DMS79 (cell line): Measurements from ENCODE around the gene WASHC3.
"Not testable (repeated sequence)": the region's sequence is repeated elsewhere in the genome, so short reads cannot be mapped to it uniquely, and the experiment has no call there.

Source experiments
- DNase-seq: peaks from one replicate; lab custom pipeline; 2025; lab: John Stamatoyannopoulos, UW

The WASHC3 gene

GRCh38 chr12:102050660-102051430, 10.9 kb downstream of the WASHC3 start:
- DNase-seq: no peak

DNA sequence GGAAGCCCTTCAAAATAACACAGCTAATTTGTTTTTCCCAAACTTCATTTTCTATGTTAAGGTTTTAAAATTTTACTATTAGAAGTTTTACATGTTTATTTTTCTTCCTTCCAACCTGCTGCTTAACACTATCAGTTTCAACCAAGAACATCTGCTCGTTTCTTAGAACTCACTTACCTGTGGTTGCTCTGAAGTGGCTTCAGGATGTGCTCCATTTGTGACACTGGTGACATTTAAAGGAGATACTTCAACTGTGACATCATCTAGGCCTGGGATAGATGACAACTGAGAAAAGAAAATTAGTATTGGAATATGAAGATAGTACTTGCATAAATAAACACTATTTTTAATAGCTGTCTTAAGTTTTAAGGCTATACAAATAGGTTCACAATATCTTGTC, 17.9 kb downstream of the WASHC3 start:
- peak; percentile 55 for DNase-seq

- DNase-seq: no peak
Measured at GRCh38 chr12:102033991-102034745, 27.6 kb downstream of the WASHC3 start.

GRCh38 chr12:102031852-102032251, 29.9 kb downstream of the WASHC3 start:
- no peak for DNase-seq

DNA sequence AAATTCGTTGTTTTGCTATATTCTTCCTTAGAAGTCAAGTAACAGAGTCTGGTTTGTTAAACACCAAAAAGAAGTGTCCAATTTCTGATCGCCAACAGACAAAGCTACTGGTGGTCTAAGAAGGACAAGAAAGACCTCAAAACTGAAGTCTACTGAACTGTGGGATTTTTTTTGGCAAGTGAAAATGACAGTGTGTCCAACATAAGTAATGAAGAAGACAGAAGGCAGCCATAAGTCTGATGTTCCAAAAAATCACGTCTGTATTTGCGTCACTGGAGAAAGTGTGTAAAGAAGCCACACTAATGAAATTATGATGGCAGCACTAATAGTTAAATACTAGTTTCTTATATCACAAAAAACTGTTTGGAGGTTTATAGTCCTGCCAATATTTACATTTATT, 32.6 kb downstream of the WASHC3 start:
- no peak for DNase-seq

- no peak for DNase-seq
Measured at GRCh38 chr12:102026728-102027127, 35.1 kb downstream of the WASHC3 start.

DNA sequence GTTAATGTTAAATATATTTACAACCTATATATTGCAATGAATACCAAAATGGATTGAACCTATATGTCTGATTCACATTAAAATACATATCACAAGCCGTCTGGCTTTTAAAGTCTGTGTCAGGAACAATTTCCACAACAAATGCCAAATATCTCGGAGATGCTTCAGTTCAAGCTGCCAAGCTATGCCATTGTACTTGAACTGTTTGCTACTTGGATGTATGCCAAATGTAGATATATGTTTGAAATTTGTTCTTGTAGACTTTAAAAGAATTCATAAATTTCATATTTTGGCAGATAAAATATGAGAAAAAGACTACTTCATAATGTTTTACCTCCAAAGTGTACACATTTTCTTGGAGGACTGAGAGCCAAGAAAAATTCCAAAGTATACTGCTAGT, 37.0 kb downstream of the WASHC3 start:
- DNase-seq: no peak

GRCh38 chr12:102023343-102023930, 38.4 kb downstream of the WASHC3 start:
- no peak for DNase-seq

- DNase-seq: no peak
Measured at GRCh38 chr12:102022286-102022685, 39.5 kb downstream of the WASHC3 start.

DNA sequence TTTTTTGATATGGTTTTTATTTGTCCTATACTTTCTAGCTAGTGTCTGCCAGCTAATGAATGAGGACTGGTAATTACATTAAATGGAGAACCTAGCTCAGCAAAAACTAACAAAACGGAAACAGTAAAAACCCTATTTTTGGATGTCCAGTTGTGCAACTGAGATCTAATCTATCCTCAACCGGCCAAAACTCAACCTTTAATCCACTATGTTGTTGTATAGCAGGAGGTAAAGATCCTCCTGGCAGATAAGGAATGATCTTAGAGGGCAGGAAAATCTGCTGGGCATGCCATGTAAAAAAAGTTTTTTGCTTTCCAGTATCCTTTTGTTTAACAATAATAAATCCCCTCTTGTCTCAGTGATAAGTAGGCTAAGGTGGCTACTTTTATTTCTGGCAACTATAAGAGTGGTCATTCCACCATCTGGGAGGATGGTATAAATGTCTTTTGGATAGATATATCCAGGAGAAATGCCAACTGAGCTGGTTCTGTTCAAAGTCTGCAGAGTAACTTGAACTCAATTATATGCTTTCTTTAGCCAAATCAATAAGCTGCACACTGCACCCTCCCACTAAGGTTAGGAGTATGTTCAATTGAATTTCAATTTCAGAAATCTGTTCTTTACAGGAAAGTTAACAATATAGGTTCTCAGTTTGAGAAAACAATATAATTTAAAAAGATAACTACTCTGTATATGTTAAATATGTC, 40.1 kb downstream of the WASHC3 start:
- DNase-seq: no peak

- DNase-seq: not testable (repeated sequence)
Measured at GRCh38 chr12:102018607-102019006, 43.2 kb downstream of the WASHC3 start.

- no peak for DNase-seq
Measured at GRCh38 chr12:102016472-102016871, 45.3 kb downstream of the WASHC3 start.

DNA sequence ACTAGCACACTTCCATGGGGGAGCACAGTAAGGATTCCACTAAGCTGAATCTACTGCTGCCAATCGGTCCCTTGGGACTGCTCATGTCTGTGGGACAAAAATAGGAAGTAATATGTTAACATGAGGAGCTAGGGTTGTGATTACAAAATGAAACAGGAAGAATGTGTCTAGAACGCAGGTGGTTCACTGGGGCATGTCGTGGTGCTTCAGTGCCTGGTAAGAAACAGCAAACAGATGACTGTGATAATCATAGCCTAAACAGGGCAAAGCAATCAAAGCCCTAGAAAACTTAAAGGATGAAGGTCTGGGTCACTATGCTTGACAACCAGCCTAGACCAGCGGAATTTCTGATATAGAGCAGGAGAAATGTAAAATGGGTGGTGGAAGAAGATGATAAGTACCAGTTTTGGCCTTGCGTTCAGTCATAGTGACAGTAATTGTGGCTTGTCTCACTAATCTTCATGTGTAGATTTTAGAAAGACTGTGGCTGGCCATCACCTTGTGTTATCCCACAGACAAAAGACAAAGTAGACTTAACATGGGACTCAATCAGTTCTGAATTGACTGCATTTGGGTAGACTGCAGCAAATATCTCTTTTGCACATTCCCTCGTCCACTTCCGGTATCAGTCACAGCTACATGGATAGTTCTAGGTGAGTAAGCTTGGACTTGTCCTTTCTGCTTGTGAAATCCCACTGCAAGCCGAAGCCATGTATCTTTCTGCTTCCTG, 51.4 kb downstream of the WASHC3 start:
- DNase-seq: no peak

GRCh38 chr12:102009796-102010195, 52.0 kb downstream of the WASHC3 start:
- DNase-seq: no peak

- no peak for DNase-seq
Measured at GRCh38 chr12:102008615-102009126, 53.1 kb downstream of the WASHC3 start.

- DNase-seq: no peak
Measured at GRCh38 chr12:102005256-102005655, 56.5 kb downstream of the WASHC3 start.

- DNase-seq: no peak
Measured at GRCh38 chr12:101997102-101997501, 64.7 kb downstream of the WASHC3 start.

GRCh38 chr12:101995684-101996083, 66.1 kb downstream of the WASHC3 start:
- peak; percentile 3 for DNase-seq

DNA sequence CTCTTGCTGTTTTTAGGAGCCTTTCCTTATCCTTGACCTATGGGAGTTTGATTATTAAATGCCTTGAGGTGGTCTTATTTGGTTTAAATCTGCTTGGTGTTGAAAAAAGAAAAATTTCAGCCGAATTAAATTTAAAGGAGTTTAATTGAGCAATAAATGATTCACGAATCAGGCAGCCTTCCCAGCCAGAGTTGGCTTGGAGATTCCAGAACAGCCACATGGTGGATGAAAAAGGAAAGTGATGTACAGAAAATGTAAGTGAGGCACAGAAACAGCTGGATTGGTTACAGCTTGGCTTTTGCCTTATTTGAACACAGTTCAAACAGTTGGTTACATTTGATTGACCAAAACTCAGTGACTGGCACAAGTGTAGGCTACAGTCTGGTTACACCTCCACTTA, 69.7 kb downstream of the WASHC3 start:
- DNase-seq: no peak

- no peak for DNase-seq
Measured at GRCh38 chr12:101982307-101982706, 79.5 kb downstream of the WASHC3 start.

GRCh38 chr12:101981868-101982267, 79.9 kb downstream of the WASHC3 start:
- no peak for DNase-seq

DNA sequence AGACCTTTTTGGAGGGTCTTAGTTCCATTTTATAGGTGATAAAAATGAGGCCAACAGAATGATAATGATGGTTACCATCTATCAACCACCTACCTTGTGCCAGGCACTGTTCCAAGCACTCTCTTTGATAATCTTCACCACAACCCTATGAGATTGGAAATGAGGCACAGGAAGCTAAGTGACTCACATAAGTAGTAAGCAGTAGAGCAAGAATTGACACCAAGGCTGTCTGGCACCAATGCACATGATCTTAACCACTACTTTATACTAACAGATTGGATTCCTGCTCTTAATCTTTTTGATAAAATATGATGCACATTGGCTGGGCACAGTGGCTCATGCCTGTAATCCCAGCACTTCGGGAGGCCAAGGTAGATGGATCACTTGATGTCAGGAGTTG, 93.0 kb downstream of the WASHC3 start:
- no peak for DNase-seq
